Endometrial microvascular endothelial cells (primary cell): Measurements from ENCODE around the gene EXOSC9. TPM values are rescaled to one million over a fixed set of nuclear protein-coding genes. Genes with fewer than 3 reads are reported as not detected.

Experiments
- in situ Hi-C: cut with HindIII; loops from 2 replicates; pipeline ENCODE4 v1.10.0; 2017; ENCODE audit warnings: low sequenced_read_pairs, low pct_unique_long_range_greater_than_20kb; ENCODE audit errors: inconsistent ontology term
- total RNA-seq: library from RNA; depleted of rRNA; stranded (reverse); fragments of >200 nt; gene quantifications from one replicate; pipeline ENCODE4 v1.2.3, GENCODE V29; 2015; ENCODE audit errors: inconsistent ontology term

EXOSC9 gene
- total RNA-seq, 1 donor from 2014 or later: 76.7 TPM

DNA sequence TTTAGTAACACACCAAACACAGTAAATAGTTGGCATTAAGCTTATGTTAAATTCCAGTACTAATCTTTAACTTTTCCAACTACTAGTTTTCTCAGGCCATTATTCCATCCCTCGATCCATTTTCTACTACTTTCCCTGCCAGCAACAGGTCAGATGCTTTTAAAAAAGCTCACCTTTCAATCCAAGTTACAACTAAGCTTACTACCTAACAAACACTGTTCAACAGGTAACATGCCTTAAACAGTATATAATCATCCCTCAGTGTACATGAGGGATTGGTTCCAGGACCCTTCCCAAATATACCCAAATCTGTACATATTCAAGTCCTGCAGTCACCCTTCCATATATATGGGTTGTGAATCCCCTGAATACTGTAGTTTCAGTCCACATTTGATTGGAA, 17.1 kb downstream of the EXOSC9 start:
- in situ Hi-C loops: no loop called here

GRCh38 chr4:121819216-121819965, 18.3 kb downstream of the EXOSC9 start:
- in situ Hi-C loops: no loop called here

DNA sequence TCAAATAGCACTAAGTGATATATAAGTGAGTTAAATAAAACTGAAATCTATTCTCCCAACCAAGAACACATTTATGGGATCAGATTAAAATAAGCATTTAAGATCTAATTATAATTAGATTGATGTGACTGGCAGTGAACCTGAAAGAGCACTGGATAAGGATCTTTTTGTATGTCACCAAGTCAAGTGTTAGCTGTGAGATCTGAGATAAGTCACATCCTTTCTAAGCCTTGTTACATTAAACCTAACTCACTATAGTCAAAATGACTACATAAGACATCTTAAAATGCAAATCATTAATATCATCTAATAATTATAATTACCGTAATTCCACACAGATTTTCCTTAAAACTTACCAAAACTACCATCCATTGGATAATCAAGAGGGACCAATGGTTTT, 20.9 kb downstream of the EXOSC9 start:
- in situ Hi-C loops: no loop called here

GRCh38 chr4:121822796-121823504, 21.8 kb downstream of the EXOSC9 start:
- in situ Hi-C loops: no loop called here

- in situ Hi-C loops: no loop called here
Measured at GRCh38 chr4:121823505-121824170, 22.5 kb downstream of the EXOSC9 start, which contains the start of gene CCNA2. Gene CCNA2, minus strand, starts transcription at chr4:121823883. Its CDS starts 255 bp downstream, at chr4:121823628.

DNA sequence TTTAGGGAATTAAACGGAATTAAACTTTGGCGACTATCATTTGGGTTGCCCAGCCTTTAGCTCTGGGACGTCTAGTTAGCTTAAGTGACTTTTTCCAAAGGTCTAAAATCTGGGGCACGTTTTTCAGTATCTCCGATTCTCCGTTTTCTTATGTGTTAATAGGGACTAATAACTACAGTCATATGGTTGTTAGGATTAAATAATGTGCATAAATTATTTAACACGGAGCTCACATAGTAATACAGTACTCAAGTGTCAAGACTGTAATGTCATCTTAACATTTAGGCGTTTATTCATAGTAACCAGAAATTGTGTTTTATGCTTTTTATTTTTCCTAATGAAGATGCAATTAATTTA, 23.0 kb downstream of the EXOSC9 start:
- in situ Hi-C loops: no loop called here

GRCh38 chr4:121824950-121825349, 23.8 kb downstream of the EXOSC9 start:
- in situ Hi-C loops: no loop called here

GRCh38 chr4:121827853-121828252, 26.7 kb downstream of the EXOSC9 start:
- in situ Hi-C loops: no loop called here

- in situ Hi-C loops: no loop called here
Measured at GRCh38 chr4:121829511-121829910, 28.4 kb downstream of the EXOSC9 start.

DNA sequence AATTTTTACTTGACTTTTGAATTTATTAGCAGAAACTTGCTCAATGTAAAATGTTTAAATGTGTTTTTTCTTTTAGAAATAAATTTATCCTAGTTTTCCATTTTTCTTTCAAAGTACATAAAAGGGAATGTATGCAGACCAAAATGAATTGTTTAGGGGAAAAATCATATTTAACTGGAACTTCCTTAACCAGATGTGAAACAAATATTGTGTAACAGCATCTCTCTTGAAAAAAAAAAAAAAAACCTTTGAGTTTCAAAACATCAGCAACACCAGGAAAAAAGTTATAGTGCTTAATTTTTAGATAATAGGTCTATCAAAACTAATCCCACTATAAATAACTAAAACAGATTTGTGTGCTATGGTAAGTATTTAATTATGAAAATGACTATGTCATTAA, 37.0 kb downstream of the EXOSC9 start:
- in situ Hi-C loops: no loop called here

DNA sequence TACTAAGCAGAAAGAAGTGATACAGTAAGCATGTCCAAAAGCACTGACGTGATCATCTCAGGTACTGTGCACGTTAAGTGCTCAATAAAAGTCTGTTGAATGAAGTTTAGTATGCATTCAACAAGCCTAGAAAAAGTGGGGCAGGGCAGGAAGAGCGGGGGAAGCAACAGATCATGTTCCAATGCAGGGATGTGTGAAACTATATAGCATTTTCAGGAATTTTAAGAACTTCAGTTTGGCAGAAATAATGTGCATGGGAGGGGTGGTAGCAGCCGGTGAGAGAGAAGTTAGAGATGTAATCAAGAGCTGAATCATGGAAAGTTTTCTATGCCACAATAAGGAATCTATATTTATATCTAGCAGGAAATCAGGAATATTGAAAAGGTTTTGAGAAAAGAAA, 41.7 kb downstream of the EXOSC9 start:
- in situ Hi-C loops: no loop called here

DNA sequence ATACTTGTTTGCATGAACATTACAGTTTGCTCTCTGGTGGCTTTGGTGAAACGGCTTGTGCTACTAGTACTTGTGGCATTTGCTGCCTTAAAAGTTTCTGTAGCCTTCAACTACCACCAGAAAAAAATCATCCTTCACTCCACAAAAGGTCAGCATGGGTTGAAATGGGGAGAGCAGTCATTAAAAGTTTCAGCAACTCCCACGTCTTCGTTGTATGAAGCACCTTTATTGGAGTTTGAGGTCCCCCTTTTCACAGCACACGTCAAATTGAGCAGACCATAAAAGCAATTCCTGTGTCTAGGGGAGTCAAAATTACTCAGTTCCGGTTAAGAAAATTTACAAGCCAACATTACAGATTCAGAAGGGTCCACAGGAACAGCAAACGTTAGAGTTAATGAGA, 45.5 kb downstream of the EXOSC9 start:
- in situ Hi-C loops: no loop called here

DNA sequence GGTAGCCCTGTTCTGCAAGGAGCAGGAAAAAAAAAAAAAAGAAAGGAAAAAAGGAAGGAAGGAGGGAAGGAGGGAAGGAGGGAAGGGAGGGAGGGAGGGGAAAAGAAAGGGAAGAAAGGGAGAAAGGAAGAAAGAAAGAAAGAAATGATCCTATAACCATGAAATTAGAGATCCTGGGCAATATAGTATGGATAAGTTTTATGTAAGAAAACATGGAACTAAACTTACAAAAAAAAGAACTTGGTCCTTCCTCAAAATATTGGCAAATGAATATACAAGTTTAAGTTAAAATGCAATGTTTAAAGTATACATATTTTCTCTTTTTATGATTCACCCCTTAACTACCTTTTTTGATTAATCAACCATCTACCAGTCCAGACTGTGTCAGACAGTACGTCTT, 50.2 kb downstream of the EXOSC9 start:
- in situ Hi-C loops: no loop called here

DNA sequence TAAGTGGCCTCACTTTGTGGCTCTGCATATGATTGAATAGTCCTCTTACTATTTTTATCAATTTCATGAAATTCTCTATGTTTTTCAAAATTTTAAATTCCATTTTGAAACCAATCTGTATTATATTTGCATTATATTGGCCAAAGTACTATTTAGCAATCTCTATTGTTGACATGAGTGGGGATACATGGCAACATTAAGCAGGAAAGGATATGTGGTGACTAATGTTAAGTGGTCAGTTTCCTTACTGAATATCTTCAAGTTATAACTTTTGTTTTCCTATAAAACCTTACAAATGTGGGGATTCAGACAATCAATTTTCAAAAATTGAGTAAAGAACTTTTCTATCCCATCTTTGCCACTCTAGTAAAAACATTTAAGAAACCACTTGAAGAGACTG, 59.0 kb downstream of the EXOSC9 start:
- in situ Hi-C loops: no loop called here

DNA sequence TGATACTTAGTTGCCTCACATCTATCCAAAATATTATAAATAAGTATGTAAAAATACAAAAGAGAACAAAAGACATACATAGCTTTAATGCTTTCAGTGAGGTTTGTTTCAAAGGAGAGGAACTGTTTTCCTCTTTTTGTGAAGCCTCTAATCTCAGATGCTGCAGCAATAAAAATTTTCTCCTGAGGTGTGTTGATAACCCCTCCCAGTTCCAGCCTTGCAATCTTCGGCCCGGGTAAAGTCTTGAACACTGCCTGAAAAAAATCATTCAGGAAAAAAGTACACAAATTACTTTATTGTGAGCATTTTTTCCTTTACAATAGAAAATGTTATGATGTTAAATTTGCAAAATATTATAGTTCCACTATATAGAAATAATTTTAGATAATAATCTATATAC, 60.3 kb downstream of the EXOSC9 start:
- in situ Hi-C loops: no loop called here

DNA sequence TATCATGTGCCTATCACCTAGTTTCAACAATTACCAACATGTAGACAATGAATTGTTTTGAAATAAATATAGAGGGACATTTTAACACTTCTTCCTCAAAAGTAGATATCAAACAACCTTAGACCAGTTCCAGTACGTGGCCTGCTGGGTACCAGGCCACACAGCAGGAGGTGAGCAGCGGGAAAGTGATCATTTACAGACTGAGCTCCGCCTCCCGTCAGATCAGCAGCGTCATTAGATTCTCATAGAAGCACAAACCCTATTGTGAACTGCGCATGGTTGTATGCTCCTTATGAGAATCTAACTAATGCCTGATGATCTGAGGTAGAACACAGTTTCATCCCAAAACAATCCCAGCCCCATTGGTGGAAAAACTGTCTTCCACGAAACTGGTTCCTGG, 62.7 kb downstream of the EXOSC9 start:
- in situ Hi-C loops: no loop called here
